SK-N-SH (cell line): ENCODE data around the gene ABHD11.

Source experiments
- FOXJ3 ChIP-seq: sonication (generic); formaldehyde crosslinking; IDR thresholded peaks from 2 replicates; pipeline ENCODE4 v1.5.1; 2020; ENCODE audit warnings: mild to moderate bottlenecking, missing genetic modification reagents
- POLR2AphosphoS5 ChIP-seq: IDR thresholded peaks from 2 replicates; pipeline ENCODE4 v1.6.1; 2012; ENCODE audit warnings: low read depth, low read length
- RAD21 ChIP-seq: IDR thresholded peaks from 2 replicates; pipeline ENCODE4 v1.6.1; 2012; ENCODE audit warnings: mild to moderate bottlenecking, low read length
- TEAD4 ChIP-seq: IDR thresholded peaks from 2 replicates; pipeline ENCODE4 v1.4.0; 2012; ENCODE audit warnings: mild to moderate bottlenecking, borderline replicate concordance; ENCODE audit not compliant: insufficient read depth
- TF ChIP-seq, protein P1 (sequence below): IDR thresholded peaks from 2 replicates; pipeline ENCODE4 v1.4.0; 2012; ENCODE audit warnings: low read depth
- TF ChIP-seq, protein P2 (sequence below): fragments of 200-600 bp; sonication (generic); IDR thresholded peaks from 2 replicates; pipeline ENCODE4 v1.6.1; 2017; ENCODE audit warnings: antibody characterized with exemption, mild to moderate bottlenecking, moderate library complexity

DNA sequence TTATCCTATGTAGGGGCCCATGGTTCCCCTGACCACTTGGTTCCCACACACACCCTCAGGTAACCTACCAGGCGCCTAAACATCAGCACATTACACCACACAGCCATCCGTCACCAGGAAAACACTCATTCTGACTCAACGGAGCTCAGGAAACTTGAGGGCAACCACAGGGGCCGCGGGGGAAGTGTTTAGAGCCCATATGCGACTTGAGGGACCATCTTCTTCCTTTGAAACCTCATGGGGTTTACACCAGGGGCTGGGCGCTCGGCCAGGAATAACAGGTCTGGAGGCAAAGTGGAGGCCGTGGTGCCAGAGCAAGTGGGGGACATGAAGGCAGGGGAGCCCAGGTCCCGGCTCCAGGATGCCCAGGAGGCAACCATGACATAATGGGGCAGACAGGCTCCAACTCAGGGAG is 20.6 kb downstream of the ABHD11 start:
- TF ChIP-seq FOXJ3, result no peak
- TF ChIP-seq, protein P1, sequence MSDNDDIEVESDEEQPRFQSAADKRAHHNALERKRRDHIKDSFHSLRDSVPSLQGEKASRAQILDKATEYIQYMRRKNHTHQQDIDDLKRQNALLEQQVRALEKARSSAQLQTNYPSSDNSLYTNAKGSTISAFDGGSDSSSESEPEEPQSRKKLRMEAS, result peak; percentile 90
- TF ChIP-seq, protein P2, sequence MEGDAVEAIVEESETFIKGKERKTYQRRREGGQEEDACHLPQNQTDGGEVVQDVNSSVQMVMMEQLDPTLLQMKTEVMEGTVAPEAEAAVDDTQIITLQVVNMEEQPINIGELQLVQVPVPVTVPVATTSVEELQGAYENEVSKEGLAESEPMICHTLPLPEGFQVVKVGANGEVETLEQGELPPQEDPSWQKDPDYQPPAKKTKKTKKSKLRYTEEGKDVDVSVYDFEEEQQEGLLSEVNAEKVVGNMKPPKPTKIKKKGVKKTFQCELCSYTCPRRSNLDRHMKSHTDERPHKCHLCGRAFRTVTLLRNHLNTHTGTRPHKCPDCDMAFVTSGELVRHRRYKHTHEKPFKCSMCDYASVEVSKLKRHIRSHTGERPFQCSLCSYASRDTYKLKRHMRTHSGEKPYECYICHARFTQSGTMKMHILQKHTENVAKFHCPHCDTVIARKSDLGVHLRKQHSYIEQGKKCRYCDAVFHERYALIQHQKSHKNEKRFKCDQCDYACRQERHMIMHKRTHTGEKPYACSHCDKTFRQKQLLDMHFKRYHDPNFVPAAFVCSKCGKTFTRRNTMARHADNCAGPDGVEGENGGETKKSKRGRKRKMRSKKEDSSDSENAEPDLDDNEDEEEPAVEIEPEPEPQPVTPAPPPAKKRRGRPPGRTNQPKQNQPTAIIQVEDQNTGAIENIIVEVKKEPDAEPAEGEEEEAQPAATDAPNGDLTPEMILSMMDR, result no peak
- TF ChIP-seq TEAD4, result peak; percentile 91
- peak; percentile 79; the same call in 1 of the 2 replicates for TF ChIP-seq POLR2AphosphoS5
- no peak for TF ChIP-seq RAD21
